AML-193 (cell line): ENCODE data around the gene TEKT3.

Source experiments
- DNase-seq, 2 experiments: peaks; one replicate each; lab custom pipeline; 2025; lab: John Stamatoyannopoulos, UW

The TEKT3 gene

DNA sequence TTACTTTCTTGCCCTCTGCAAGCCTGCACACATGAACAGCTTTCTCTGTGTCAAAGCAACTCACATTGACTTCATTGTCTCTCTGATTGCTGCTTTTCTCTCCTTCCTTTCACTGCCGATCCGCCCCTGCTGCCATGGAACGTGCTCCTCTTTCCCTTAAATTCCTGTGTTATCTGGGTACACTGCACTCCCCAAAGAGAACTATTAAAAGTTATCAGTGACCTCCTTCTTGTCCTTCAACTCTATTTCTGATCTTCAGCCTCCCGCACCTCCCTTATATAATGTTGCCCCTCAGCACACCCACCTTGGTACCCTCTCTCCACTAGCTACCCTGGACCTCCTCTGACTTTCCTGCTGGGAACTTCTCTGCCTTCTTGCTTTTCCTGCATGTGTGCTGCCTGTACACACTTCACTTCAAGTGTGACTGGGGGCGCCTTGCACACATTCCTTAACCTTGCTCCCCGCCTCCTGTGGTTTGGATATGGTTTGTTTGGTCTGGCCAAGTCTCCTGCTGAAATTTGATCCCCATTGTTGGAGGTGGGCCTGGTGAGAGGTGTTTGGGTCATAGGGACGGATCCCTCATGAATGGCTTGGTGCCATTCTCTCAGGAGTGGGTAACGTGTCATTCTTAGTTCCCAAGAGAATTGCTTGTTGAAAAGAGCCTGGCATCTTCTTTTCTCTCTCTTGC lies 49.6 kb downstream of the TEKT3 start:
- DNase-seq, result no peak

DNA sequence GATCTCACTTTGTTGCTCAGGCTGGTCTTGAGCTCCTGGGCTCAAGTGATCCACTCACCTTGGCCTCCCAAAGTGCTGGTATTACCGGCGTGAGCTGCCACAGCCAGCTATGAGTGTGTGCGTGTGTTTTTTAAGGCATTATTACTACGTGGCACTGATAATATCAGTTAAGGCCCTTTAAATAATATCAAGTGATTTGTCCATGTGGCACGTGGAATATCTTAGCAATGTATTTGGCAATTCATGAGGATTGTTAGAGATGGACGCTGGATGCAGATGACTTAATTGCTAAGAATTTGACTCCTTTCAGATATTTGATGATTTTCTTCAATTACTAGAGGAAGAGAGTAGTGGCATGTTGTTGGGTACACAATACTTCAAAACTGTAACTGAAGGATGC lies 50.8 kb downstream of the TEKT3 start:
- no peak for DNase-seq

GRCh38 chr17:15289285-15290183 lies 51.9 kb downstream of the TEKT3 start:
- no peak for DNase-seq

DNA sequence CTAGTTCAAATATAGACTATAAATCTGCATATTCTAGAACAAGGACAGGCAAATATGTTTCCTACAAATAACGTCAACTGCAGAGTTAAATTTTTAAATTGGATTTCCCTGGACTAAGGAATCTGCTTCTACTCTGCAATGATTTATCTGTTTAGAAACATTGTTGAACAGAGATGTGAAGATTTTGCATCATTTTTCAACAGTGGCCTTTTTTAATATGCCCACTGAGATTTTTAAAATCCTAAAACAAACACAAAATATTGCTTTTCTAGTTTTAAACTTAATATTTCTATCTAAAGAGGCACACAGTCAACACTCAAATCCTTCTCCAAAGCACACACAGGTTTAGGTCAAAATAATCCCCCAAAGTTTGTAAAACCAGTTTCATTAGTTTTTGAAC lies 52.5 kb downstream of the TEKT3 start:
- no peak for DNase-seq

- DNase-seq, result no peak
Observed at GRCh38 chr17:15287538-15288267, 53.7 kb downstream of the TEKT3 start.

- no peak for DNase-seq
Observed at GRCh38 chr17:15285466-15285865, 55.9 kb downstream of the TEKT3 start.

GRCh38 chr17:15284537-15284936 lies 56.9 kb downstream of the TEKT3 start:
- no peak for DNase-seq

DNA sequence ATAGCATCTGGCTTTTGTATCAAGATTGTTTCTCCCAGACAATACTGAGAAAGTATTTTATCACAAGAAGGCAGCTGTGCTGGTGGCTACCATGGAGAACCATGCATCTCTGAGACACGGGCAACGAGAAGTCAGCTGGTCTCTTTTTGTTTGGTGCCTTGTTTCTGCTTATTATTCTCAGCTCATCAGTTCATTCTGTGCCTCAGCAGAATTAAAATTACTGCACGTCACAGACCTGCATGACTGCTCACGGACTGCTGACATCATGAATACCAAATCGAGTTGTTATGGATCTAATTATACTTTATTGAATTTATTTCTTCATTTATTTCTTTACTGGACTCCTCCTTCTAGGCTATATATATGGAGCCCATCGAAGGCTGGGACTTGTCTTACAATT lies 57.3 kb downstream of the TEKT3 start:
- DNase-seq, result no peak

DNA sequence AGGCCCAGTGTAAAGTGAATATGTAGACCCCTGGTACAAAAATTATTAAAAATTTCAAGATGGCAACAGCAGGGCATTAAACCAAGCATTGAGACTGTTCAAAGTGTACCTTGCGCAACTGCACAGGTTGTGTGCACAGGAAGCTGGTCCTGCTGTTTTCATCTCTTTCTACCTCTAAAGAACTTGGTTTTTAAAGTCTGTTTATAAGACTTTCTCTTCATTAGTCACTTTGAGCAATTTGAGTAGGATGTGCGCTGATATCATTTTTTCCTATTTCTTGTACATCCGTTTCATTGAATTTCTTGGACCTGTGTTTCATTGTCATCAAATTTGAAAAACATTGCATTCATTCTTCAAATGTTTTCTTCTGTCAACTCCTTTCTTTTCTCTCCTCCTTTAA lies 59.5 kb downstream of the TEKT3 start:
- DNase-seq, result no peak

GRCh38 chr17:15278924-15279477 lies 62.4 kb downstream of the TEKT3 start:
- no peak for DNase-seq

DNA sequence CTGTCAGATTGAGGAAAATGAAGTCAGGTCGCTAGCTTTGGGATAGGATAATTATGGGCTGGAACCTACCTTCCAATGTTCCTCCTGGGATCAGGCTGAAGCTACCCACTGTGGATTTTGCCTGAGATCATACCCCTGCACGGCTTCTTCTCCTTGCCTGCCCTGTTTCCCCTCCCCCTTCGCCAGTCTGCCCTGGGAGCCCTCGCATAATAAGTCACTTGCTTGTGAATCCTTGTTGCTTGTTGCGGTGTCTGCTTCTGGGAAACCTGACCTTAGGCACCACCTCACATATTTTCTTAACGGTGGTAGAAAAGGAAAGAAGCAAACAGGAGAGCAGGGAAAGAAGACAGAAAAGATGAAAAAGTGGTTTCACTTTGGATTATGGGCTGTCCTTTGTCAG lies 63.0 kb downstream of the TEKT3 start:
- DNase-seq, result no peak

- no peak for DNase-seq
Observed at GRCh38 chr17:15274017-15274416, 67.4 kb downstream of the TEKT3 start.

DNA sequence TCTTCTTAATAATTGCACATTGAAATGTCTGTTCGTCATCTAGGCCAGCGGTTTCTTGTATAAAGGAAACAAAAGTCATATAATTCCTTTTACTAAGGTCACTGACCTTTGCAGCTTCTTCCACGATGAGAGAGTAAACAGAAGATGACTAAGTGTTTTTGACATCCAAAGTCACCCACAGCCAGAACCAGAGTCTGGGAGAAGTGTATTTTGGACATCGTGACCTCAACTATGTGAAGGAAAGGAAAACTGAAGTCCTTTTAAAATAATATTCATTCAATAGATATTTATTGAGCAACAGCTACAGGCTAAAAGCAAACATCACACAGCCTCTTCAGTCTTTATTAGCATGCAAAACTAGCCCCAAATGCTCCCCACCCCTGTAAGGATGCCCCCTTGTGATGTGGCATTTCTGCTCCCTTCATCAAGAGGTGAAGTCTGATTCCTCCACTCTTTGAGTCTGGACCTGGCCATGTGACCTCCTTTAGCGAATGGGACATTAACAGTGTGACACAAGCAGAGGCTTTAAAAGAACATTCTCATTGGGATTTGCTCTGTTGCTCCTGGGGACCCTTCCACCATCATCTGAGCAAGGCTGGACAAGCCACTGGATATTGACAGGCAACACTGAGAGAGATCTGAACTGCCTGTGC lies 68.1 kb downstream of the TEKT3 start:
- no peak for DNase-seq

DNA sequence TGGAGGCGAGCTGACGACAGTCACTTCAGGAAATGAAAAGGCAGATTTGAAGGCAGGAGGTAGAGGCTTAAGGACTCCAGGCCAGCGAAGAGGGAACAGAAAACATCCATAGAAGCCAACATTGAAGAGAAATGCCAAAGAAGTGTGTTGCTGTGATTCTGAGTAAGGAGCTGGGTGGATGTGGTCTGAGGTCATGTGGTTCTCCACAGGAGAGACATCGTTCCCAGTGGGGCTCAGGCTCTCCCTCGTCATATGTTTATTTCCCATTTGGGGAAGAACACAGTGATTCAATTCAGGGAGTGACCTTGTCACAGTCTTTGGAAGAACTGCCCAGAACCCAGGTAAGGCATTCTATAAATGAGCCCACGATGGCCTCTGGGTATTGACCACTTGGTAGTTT lies 69.7 kb downstream of the TEKT3 start:
- no peak for DNase-seq

DNA sequence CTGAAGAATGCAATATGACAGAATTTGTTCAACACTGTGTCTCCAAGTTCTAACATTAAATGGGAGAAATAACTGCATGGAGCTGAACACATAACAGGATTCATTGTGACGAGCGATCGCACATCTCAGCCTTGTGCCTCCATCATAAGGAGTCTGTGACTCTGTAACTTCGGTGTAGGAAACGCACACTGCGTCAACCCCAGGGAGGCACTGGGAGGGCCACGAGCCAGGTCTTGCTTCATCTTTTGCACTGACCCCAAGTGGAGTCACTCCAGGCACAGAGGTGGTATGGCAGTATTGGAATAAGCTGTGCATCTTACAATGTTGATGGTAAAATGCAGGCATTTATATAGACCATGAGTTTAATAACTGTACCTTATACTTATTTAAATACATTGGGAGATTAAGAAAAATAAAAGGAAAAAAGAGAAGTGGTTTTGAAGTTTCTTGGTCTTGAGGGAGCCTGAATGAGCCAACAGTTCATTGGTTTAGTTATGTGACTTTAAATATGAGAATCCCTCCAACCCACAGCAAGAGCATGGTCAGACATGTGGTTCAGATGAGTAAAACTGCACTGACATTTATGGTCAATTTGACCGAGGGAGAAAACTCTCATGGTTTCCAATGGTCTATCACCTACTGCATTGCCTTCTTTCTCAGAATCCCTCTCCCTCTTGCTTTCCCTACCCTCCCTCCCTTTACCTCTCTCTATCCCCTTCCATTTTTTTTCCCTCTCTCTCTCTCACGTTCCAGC lies 70.6 kb downstream of the TEKT3 start:
- no peak for DNase-seq

GRCh38 chr17:15269780-15270089 lies 71.7 kb downstream of the TEKT3 start:
- DNase-seq, result no peak

GRCh38 chr17:15269087-15269779 lies 72.2 kb downstream of the TEKT3 start:
- DNase-seq, result no peak

GRCh38 chr17:15268461-15268860 lies 72.9 kb downstream of the TEKT3 start:
- DNase-seq, result no peak

- DNase-seq, result no peak
Observed at GRCh38 chr17:15267996-15268395, 73.4 kb downstream of the TEKT3 start.

DNA sequence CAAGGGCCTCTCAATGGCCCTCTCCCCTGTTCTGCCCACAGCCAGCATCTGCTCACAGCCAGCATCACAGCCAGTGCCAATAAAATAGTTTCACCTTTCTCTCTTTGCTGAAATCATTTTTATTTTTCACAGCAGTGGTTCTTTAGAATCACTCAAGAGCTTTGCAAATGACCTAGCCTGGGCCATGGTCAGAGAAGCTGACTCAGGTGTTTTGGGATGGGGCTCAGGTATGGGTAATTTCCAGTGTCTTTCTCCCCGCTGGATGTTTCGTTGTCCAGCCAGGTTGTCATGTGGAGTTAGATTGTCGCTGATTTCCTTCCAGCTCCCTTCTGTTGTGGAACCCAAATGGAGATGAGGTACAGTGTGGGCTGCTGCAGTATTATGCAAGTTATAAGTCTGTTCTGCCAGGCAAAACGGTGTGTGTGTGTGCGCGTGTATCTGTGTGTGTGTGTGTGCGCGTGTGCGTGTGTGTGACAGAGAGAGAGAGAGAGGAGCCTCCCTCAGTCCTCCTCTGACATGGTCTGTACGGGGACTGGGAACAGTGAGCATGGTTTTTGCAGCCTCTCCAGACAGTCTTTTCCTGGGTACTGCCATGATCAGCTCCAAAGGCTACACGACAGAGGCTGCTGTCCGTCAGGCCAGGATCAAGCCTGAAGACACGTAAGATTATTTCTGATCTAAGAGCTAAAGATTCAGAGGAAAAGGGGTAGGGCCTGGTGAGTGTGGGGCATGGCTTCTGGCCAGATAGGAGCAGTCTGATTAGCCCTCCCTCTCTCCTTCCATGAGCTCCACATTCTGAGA lies 74.9 kb downstream of the TEKT3 start:
- no peak for DNase-seq
